ENCODE results near the gene YWHAG. TPM values are rescaled to one million over a fixed set of nuclear protein-coding genes. Genes with fewer than 3 reads are reported as not detected.

YWHAG gene
- total and polyA plus RNA-seq, 2 of the 13 experiments (the other 11 are each of a cell fraction or from before 2014, with no cell fraction given), result 36.9 to 67.5 TPM

- TF ChIP-seq UBTF (CRISPR knock-in tag; IDR thresholded peaks at IDR 0.05) (peak; percentile 89), SALL1 (CRISPR knock-in tag; IDR thresholded peaks at IDR 0.05) (peak; percentile 68; the same call in 1 of the 2 replicates), ZFP36L1 (CRISPR knock-in tag; IDR thresholded peaks at IDR 0.05) (peak; percentile 76; the same call in 1 of the 2 replicates), ZFY (CRISPR knock-in tag; IDR thresholded peaks at IDR 0.05) (peak; percentile 61), THAP7 (CRISPR knock-in tag; IDR thresholded peaks at IDR 0.05) (no peak), ZNF790 (CRISPR knock-in tag; IDR thresholded peaks at IDR 0.05; ENCODE audit: borderline replicate concordance) (peak; percentile 63; the same call in 1 of the 2 replicates), ZBTB43 (CRISPR knock-in tag; conservative IDR thresholded peaks at IDR 0.05) (peak; percentile 36; the same call in 1 of the 2 replicates), HES4 (CRISPR knock-in tag; IDR thresholded peaks at IDR 0.05; ENCODE audit: borderline replicate concordance) (0 out of 2 replicates have a peak, but pooled peaks have one; percentile 58), NFYB (CRISPR knock-in tag; IDR thresholded peaks at IDR 0.05) (no peak), ARID2 (CRISPR knock-in tag; IDR thresholded peaks at IDR 0.05; ENCODE audit: borderline replicate concordance) (peak; percentile 28; the same call in 1 of the 2 replicates), SOX13 (IDR thresholded peaks at IDR 0.05) (no peak), SOX13 (CRISPR knock-in tag; conservative IDR thresholded peaks at IDR 0.05 in 1 of 2, IDR thresholded peaks at IDR 0.05 in 1 of 2) (peak in 1 of 2 experiments; percentile 28; a peak in 1 of 4 replicates), ZNF446 (CRISPR knock-in tag; IDR thresholded peaks at IDR 0.05) (peak; percentile 53; the same call in 1 of the 2 replicates), ZNF343 (CRISPR knock-in tag; IDR thresholded peaks at IDR 0.05) (0 out of 2 replicates have a peak, but pooled peaks have one; percentile 18), MIER3 (CRISPR knock-in tag; IDR thresholded peaks at IDR 0.05; ENCODE audit: borderline replicate concordance) (peak; percentile 16; the same call in 1 of the 2 replicates), ZNF263 (CRISPR knock-in tag; IDR thresholded peaks at IDR 0.05) (0 out of 2 replicates have a peak, but pooled peaks have one; percentile 9), IRF9 (CRISPR knock-in tag; IDR thresholded peaks at IDR 0.05; ENCODE audit: borderline replicate concordance) (0 out of 2 replicates have a peak, but pooled peaks have one; percentile 34), BORCS8-MEF2B (CRISPR knock-in tag; IDR thresholded peaks at IDR 0.05) (peak; percentile 64; the same call in 1 of the 2 replicates), ZNF501 (CRISPR knock-in tag; IDR thresholded peaks at IDR 0.05) (peak; percentile 56)
- TF ChIP-seq, protein P1, sequence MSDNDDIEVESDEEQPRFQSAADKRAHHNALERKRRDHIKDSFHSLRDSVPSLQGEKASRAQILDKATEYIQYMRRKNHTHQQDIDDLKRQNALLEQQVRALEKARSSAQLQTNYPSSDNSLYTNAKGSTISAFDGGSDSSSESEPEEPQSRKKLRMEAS (IDR thresholded peaks at IDR 0.05), result peak; percentile 64; the same call in 1 of the 2 replicates
- TF ChIP-seq, protein P2, sequence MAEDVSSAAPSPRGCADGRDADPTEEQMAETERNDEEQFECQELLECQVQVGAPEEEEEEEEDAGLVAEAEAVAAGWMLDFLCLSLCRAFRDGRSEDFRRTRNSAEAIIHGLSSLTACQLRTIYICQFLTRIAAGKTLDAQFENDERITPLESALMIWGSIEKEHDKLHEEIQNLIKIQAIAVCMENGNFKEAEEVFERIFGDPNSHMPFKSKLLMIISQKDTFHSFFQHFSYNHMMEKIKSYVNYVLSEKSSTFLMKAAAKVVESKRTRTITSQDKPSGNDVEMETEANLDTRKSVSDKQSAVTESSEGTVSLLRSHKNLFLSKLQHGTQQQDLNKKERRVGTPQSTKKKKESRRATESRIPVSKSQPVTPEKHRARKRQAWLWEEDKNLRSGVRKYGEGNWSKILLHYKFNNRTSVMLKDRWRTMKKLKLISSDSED (CRISPR knock-in tag; IDR thresholded peaks at IDR 0.05), result 0 out of 2 replicates have a peak, but pooled peaks have one; percentile 67
Measured at GRCh38 chr7:76302347-76303201, 56.2 kb downstream of the YWHAG start, which contains the start of gene HSPB1 (continued).
